Type B pancreatic cell (in vitro differentiated cells): Measurements from ENCODE around the gene RNU2-1. TPM values are rescaled to one million over a fixed set of nuclear protein-coding genes. Genes with fewer than 3 reads are reported as not detected.
"Not testable (repeated sequence)": the region's sequence is repeated elsewhere in the genome, so short reads cannot be mapped to it uniquely, and the experiment has no call there.

ENCODE experiments used
- DNase-seq: peaks from one replicate; pipeline ENCODE4 v3.0.0; 2021; ENCODE audit warnings: mixed read lengths; ENCODE audit not compliant: unreplicated experiment; ENCODE audit errors: extremely low spot score
- H3K27ac Mint-ChIP-seq: 2 replicates; pipeline ENCODE4 v1.8.0; 2021; ENCODE audit warnings: mild to moderate bottlenecking, mixed read lengths
- H3K27me3 Mint-ChIP-seq: 2 replicates; pipeline ENCODE4 v1.8.0; 2021; ENCODE audit warnings: mixed read lengths
- H3K36me3 Mint-ChIP-seq: 2 replicates; pipeline ENCODE4 v1.8.0; 2021; ENCODE audit warnings: mixed read lengths
- H3K4me1 Mint-ChIP-seq: one replicate; pipeline ENCODE4 v1.8.0; 2021; ENCODE audit warnings: mixed read lengths; ENCODE audit not compliant: unreplicated experiment
- H3K4me3 Mint-ChIP-seq: 2 replicates; pipeline ENCODE4 v1.8.0; 2021; ENCODE audit warnings: mild to moderate bottlenecking, mixed read lengths
- H3K9me3 Mint-ChIP-seq: 2 replicates; pipeline ENCODE4 v1.8.0; 2021; ENCODE audit warnings: mixed read lengths
- CTCF ChIP-seq: fragments of 200-600 bp; sonication (generic); conservative IDR thresholded peaks from 2 replicates; pipeline ENCODE4 v1.5.0; 2021; ENCODE audit warnings: antibody characterized with exemption, mild to moderate bottlenecking
- total RNA-seq: library from RNA; stranded (reverse); gene quantifications from 2 replicates; pipeline ENCODE4 v1.2.1, GENCODE V29; 2021; ENCODE audit warnings: low replicate concordance

The RNU2-1 gene
- total RNA-seq, 1 donor from 2014 or later = 6,478 TPM

GRCh38 chr17:43200127-43200526, 33.6 kb downstream of the RNU2-1 start:
- Mint-ChIP-seq H3K36me3 (peaks cover 29% of the 10 kb centered on the region), H3K9me3 (no peaks in the 10 kb centered on the region), H3K4me3 (no peak overlapping the region), H3K27me3 (no peaks in the 10 kb centered on the region), H3K4me1 (no peaks in the 10 kb centered on the region), H3K27ac (no peak overlapping the region)
- DNase-seq = no peak
- TF ChIP-seq CTCF = no peak

- no peak overlapping the region for H3K4me3 Mint-ChIP-seq
- no peak for TF ChIP-seq CTCF
- H3K9me3 Mint-ChIP-seq = no peaks in the 10 kb centered on the region
- H3K4me1 Mint-ChIP-seq = no peaks in the 10 kb centered on the region
- DNase-seq = no peak
- peaks cover 29% of the 10 kb centered on the region for H3K36me3 Mint-ChIP-seq
- H3K27ac Mint-ChIP-seq = no peak overlapping the region
- H3K27me3 Mint-ChIP-seq = no peaks in the 10 kb centered on the region
These were observed 34.1 kb downstream of the RNU2-1 start for GRCh38 chr17:43199633-43200032.

- DNase-seq = no peak
- Mint-ChIP-seq H3K9me3 (no peaks in the 10 kb centered on the region), H3K27me3 (no peaks in the 10 kb centered on the region), H3K4me3 (no peak overlapping the region), H3K4me1 (no peaks in the 10 kb centered on the region), H3K27ac (no peak overlapping the region), H3K36me3 (peaks cover 25% of the 10 kb centered on the region)
- TF ChIP-seq CTCF = no peak
These were observed 40.5 kb downstream of the RNU2-1 start for GRCh38 chr17:43193251-43193650.

GRCh38 chr17:43186656-43187055, 47.1 kb downstream of the RNU2-1 start:
- H3K36me3 Mint-ChIP-seq = peaks cover 18% of the 10 kb centered on the region
- H3K27ac Mint-ChIP-seq, H3K9me3 Mint-ChIP-seq, DNase-seq, H3K4me1 Mint-ChIP-seq, H3K27me3 Mint-ChIP-seq, H3K4me3 Mint-ChIP-seq: not testable (repeated sequence)

- no peak overlapping the region for H3K4me3 Mint-ChIP-seq
- TF ChIP-seq CTCF = no peak
- H3K27ac Mint-ChIP-seq = no peak overlapping the region
These were observed 49.9 kb downstream of the RNU2-1 start for GRCh38 chr17:43183921-43184320.

More at GRCh38 chr17:43183921-43184320, 49.9 kb downstream of the RNU2-1 start:
- Mint-ChIP-seq H3K4me1 (no peaks in the 10 kb centered on the region), H3K36me3 (peaks cover 10% of the 10 kb centered on the region), H3K9me3 (no peaks in the 10 kb centered on the region), H3K27me3 (no peaks in the 10 kb centered on the region)
- no peak for DNase-seq

Other genes starting within 250 kb of the RNU2-1 start
- 1,148 and 1,194 TPM in 2 replicates for gene RPL27, start 235.6 kb downstream of the RNU2-1 start, total RNA-seq
- gene IFI35, start 227.2 kb downstream of the RNU2-1 start, total RNA-seq = 6.6 and 8.8 TPM in 2 replicates
- gene VAT1, start 211.6 kb downstream of the RNU2-1 start, total RNA-seq = 167 and 274 TPM in 2 replicates
- gene RND2, start 208.7 kb downstream of the RNU2-1 start, total RNA-seq = 3.3 and 7.1 TPM in 2 replicates
- 19.4 and 38.9 TPM in 2 replicates for gene BRCA1, start 108.6 kb downstream of the RNU2-1 start, total RNA-seq
- 60.8 and 65.9 TPM in 2 replicates for gene NBR1, start 62.8 kb downstream of the RNU2-1 start, total RNA-seq
- 4.4 TPM in 2 replicates for gene TMEM106A, start 22.1 kb downstream of the RNU2-1 start, total RNA-seq
- not detected in 2 replicates for gene CCDC200, start 5.4 kb downstream of the RNU2-1 start, total RNA-seq
- gene ARL4D, start 165.0 kb upstream of the RNU2-1 start, total RNA-seq = 8.3 and 9.9 TPM in 2 replicates
- 50.1 and 56.8 TPM in 2 replicates for gene DHX8, start 250.0 kb upstream of the RNU2-1 start, total RNA-seq